ENCODE results near the gene BIN2.

Gene BIN2

GRCh38 chr12:51323966-51324895 lies at the start of gene BIN2:
TSS of gene BIN2 (minus strand) at chr12:51324174. CDS start at chr12:51324102, 72 bp downstream.
- no peaks in the 10 kb centered on the region for H3K27me3 Mint-ChIP-seq (ENCODE audit: low read depth)
- H3K4me1 Mint-ChIP-seq, result peaks cover 22% of the 10 kb centered on the region
- H3K9me3 Mint-ChIP-seq, result no peaks in the 10 kb centered on the region
- H3K27ac Mint-ChIP-seq, result no peak within 1 kb of the TSS
- no peak within 1 kb of the TSS for H3K4me3 Mint-ChIP-seq
- TF ChIP-seq CTCF (IDR thresholded peaks at IDR 0.05; ENCODE audit: unreplicated experiment in 3 of 3), result no peak
- no peaks in the 10 kb centered on the region for H3K36me3 Mint-ChIP-seq (ENCODE audit: low read depth)

- TF ChIP-seq CTCF (IDR thresholded peaks at IDR 0.05; ENCODE audit: unreplicated experiment in 3 of 3), result no peak
- no peaks in the 10 kb centered on the region for H3K36me3 Mint-ChIP-seq (ENCODE audit: low read depth)
- H3K4me1 Mint-ChIP-seq, result peaks cover 46% of the 10 kb centered on the region
- H3K9me3 Mint-ChIP-seq, result no peaks in the 10 kb centered on the region
- H3K27me3 Mint-ChIP-seq (ENCODE audit: low read depth), result peaks cover 10% of the 10 kb centered on the region
- H3K4me3 Mint-ChIP-seq, result no peak overlapping the region
- H3K27ac Mint-ChIP-seq, result peak overlapping the region in 2 of 3 experiments; percentile 14 to 48
Measured at GRCh38 chr12:51373187-51373586, 49.2 kb upstream of the BIN2 start.

- H3K4me1 Mint-ChIP-seq, result peaks cover 36% of the 10 kb centered on the region
- no peaks in the 10 kb centered on the region for H3K9me3 Mint-ChIP-seq
- peaks cover 4% of the 10 kb centered on the region for H3K27me3 Mint-ChIP-seq (ENCODE audit: low read depth)
- no peaks in the 10 kb centered on the region for H3K36me3 Mint-ChIP-seq (ENCODE audit: low read depth)
- H3K27ac Mint-ChIP-seq, result peak overlapping the region; percentile 90 to 96 (median 93)
- no peak overlapping the region for H3K4me3 Mint-ChIP-seq
- no peak for TF ChIP-seq CTCF (IDR thresholded peaks at IDR 0.05; ENCODE audit: unreplicated experiment in 3 of 3)
Measured at GRCh38 chr12:51372021-51372420, 48.0 kb upstream of the BIN2 start.

- H3K4me1 Mint-ChIP-seq, result peaks cover 36% of the 10 kb centered on the region
- H3K4me3 Mint-ChIP-seq, result peak overlapping the region in 1 of 3 experiments; percentile 0
- H3K27ac Mint-ChIP-seq, result peak overlapping the region; percentile 90 to 96 (median 93)
- no peaks in the 10 kb centered on the region for H3K36me3 Mint-ChIP-seq (ENCODE audit: low read depth)
- peaks cover 8% of the 10 kb centered on the region for H3K27me3 Mint-ChIP-seq (ENCODE audit: low read depth)
- no peaks in the 10 kb centered on the region for H3K9me3 Mint-ChIP-seq
- TF ChIP-seq CTCF (IDR thresholded peaks at IDR 0.05; ENCODE audit: unreplicated experiment in 3 of 3), result no peak
Measured at GRCh38 chr12:51371295-51371953, 47.5 kb upstream of the BIN2 start.

GRCh38 chr12:51370667-51371066 lies 46.7 kb upstream of the BIN2 start:
- Mint-ChIP-seq H3K27ac (peak overlapping the region in 2 of 3 experiments; percentile 49 to 83), H3K27me3 (ENCODE audit: low read depth) (peaks cover 9% of the 10 kb centered on the region), H3K36me3 (ENCODE audit: low read depth) (no peaks in the 10 kb centered on the region), H3K9me3 (no peaks in the 10 kb centered on the region), H3K4me1 (peaks cover 36% of the 10 kb centered on the region), H3K4me3 (no peak overlapping the region)
- TF ChIP-seq CTCF (IDR thresholded peaks at IDR 0.05; ENCODE audit: unreplicated experiment in 3 of 3), result no peak

Data from nephron (organoid).